KMS-11 (cell line): ENCODE data around the gene RIPOR2.

Experiments
- H2AFZ ChIP-seq: fragments of 200-600 bp; sonication (generic); 2 replicates; pipeline ENCODE4 v1.6.1; 2016; ENCODE audit warnings: antibody characterized with exemption, mixed run types, low read depth
- H3K27ac ChIP-seq: fragments of 200-600 bp; sonication (generic); 2 replicates; pipeline ENCODE4 v1.6.1; 2016; ENCODE audit warnings: mild to moderate bottlenecking, mixed run types
- H3K27me3 ChIP-seq: fragments of 200-600 bp; sonication (generic); 2 replicates; pipeline ENCODE4 v1.6.1; 2017; ENCODE audit warnings: mild to moderate bottlenecking, low read depth, mixed run types, moderate library complexity; ENCODE audit not compliant: insufficient read depth
- H3K36me3 ChIP-seq: fragments of 200-600 bp; sonication (generic); 2 replicates; pipeline ENCODE4 v1.6.1; 2017; ENCODE audit warnings: mild to moderate bottlenecking, mixed run types; ENCODE audit not compliant: insufficient read depth
- H3K4me1 ChIP-seq: fragments of 200-600 bp; sonication (generic); 2 replicates; pipeline ENCODE4 v1.6.1; 2016; ENCODE audit warnings: mild to moderate bottlenecking, low read depth, mixed run types; ENCODE audit not compliant: poor library complexity, severe bottlenecking
- H3K4me2 ChIP-seq: fragments of 200-600 bp; sonication (generic); 2 replicates; pipeline ENCODE4 v1.7.0; 2016; ENCODE audit warnings: mild to moderate bottlenecking, mixed run types
- H3K4me3 ChIP-seq: fragments of 200-600 bp; sonication (generic); IDR thresholded peaks from 2 replicates; pipeline ENCODE4 v1.6.1; 2017; ENCODE audit warnings: low read depth, low read length, mixed read lengths; ENCODE audit not compliant: insufficient read depth
- H3K79me2 ChIP-seq: fragments of 200-600 bp; sonication (generic); 2 replicates; pipeline ENCODE4 v1.6.1; 2016; ENCODE audit warnings: low read depth, mixed run types; ENCODE audit not compliant: insufficient read depth
- H3K9ac ChIP-seq: fragments of 200-600 bp; sonication (generic); 2 replicates; pipeline ENCODE4 v1.6.1; 2016; ENCODE audit warnings: mild to moderate bottlenecking, mixed run types
- H4K20me1 ChIP-seq: fragments of 200-600 bp; sonication (generic); 2 replicates; pipeline ENCODE4 v1.6.1; 2016; ENCODE audit warnings: mild to moderate bottlenecking, mixed run types; ENCODE audit not compliant: insufficient read depth
- TF ChIP-seq, protein P1 (sequence below): fragments of 200-600 bp; sonication (generic); conservative IDR thresholded peaks from 2 replicates; pipeline ENCODE4 v1.6.1; 2017; ENCODE audit warnings: low read depth, mild to moderate bottlenecking, antibody characterized with exemption, low read length, moderate library complexity, mixed read lengths

RIPOR2 gene

GRCh38 chr6:24778121-24778520, 157.6 kb downstream of the RIPOR2 start:
- no peak overlapping the region for H2AFZ ChIP-seq
- H3K79me2 ChIP-seq, result peaks cover 51% of the 10 kb centered on the region
- peaks cover 36% of the 10 kb centered on the region for H3K4me1 ChIP-seq
- no peaks in the 10 kb centered on the region for H3K27me3 ChIP-seq
- H3K27ac ChIP-seq, result no peak overlapping the region
- peaks cover 22% of the 10 kb centered on the region; the same call in 1 of the 2 replicates for H3K36me3 ChIP-seq
- peak overlapping the region; percentile 89; the same call in 1 of the 2 replicates for H3K4me2 ChIP-seq
- no peak overlapping the region for H3K4me3 ChIP-seq
- peaks cover 18% of the 10 kb centered on the region; the same call in 1 of the 2 replicates for H4K20me1 ChIP-seq
- no peak overlapping the region for H3K9ac ChIP-seq
- TF ChIP-seq, protein P1, sequence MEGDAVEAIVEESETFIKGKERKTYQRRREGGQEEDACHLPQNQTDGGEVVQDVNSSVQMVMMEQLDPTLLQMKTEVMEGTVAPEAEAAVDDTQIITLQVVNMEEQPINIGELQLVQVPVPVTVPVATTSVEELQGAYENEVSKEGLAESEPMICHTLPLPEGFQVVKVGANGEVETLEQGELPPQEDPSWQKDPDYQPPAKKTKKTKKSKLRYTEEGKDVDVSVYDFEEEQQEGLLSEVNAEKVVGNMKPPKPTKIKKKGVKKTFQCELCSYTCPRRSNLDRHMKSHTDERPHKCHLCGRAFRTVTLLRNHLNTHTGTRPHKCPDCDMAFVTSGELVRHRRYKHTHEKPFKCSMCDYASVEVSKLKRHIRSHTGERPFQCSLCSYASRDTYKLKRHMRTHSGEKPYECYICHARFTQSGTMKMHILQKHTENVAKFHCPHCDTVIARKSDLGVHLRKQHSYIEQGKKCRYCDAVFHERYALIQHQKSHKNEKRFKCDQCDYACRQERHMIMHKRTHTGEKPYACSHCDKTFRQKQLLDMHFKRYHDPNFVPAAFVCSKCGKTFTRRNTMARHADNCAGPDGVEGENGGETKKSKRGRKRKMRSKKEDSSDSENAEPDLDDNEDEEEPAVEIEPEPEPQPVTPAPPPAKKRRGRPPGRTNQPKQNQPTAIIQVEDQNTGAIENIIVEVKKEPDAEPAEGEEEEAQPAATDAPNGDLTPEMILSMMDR, result no peak

GRCh38 chr6:24777227-24777626, 158.5 kb downstream of the RIPOR2 start:
- Histone ChIP-seq H3K27ac (no peak overlapping the region), H3K9ac (no peak overlapping the region), H3K36me3 (peaks cover 19% of the 10 kb centered on the region; the same call in 1 of the 2 replicates), H3K4me3 (no peak overlapping the region), H3K27me3 (no peaks in the 10 kb centered on the region), H2AFZ (no peak overlapping the region), H3K79me2 (peaks cover 51% of the 10 kb centered on the region), H4K20me1 (peaks cover 18% of the 10 kb centered on the region; the same call in 1 of the 2 replicates), H3K4me1 (peaks cover 36% of the 10 kb centered on the region), H3K4me2 (peak overlapping the region; percentile 89)
- TF ChIP-seq, protein P1, result no peak

GRCh38 chr6:24775520-24776058, 160.2 kb downstream of the RIPOR2 start:
- H3K27me3 ChIP-seq, result no peaks in the 10 kb centered on the region
- H4K20me1 ChIP-seq, result peaks cover 18% of the 10 kb centered on the region; the same call in 1 of the 2 replicates
- peak overlapping the region; percentile 98; the same call in 1 of the 2 replicates for H3K27ac ChIP-seq
- H3K79me2 ChIP-seq, result peaks cover 49% of the 10 kb centered on the region
- H3K4me3 ChIP-seq, result no peak overlapping the region
- peaks cover 13% of the 10 kb centered on the region; the same call in 1 of the 2 replicates for H3K36me3 ChIP-seq
- H3K4me1 ChIP-seq, result peaks cover 36% of the 10 kb centered on the region
- peak overlapping the region; percentile 91; the same call in 1 of the 2 replicates for H3K9ac ChIP-seq
- TF ChIP-seq, protein P1, result no peak
- H3K4me2 ChIP-seq, result peak overlapping the region; percentile 89
- H2AFZ ChIP-seq, result peak overlapping the region; percentile 88

GRCh38 chr6:24774696-24775519, 160.9 kb downstream of the RIPOR2 start, which contains the start of gene GMNN:
TSS of gene GMNN (plus strand) at chr6:24774937. CDS start at chr6:24777247, 2,310 bp downstream.
- TF ChIP-seq, protein P1, result no peak
- Histone ChIP-seq H3K27me3 (no peaks in the 10 kb centered on the region), H3K79me2 (peaks cover 44% of the 10 kb centered on the region), H3K27ac (peak within 1 kb of the TSS; percentile 98), H3K4me1 (peaks cover 36% of the 10 kb centered on the region), H3K36me3 (peaks cover 12% of the 10 kb centered on the region; the same call in 1 of the 2 replicates), H3K9ac (peak within 1 kb of the TSS; percentile 91), H2AFZ (peak within 1 kb of the TSS; percentile 88), H4K20me1 (peaks cover 18% of the 10 kb centered on the region; the same call in 1 of the 2 replicates), H3K4me2 (peak within 1 kb of the TSS; percentile 89), H3K4me3 (no peak within 1 kb of the TSS)
